GM23248 (cell line): ENCODE results near the gene CREM. TPM values are rescaled to one million over a fixed set of nuclear protein-coding genes. Genes with fewer than 3 reads are reported as not detected.
"Not testable (repeated sequence)": the region's sequence is repeated elsewhere in the genome, so short reads cannot be mapped to it uniquely, and the experiment has no call there.

Experiments
- DNase-seq: peaks from one replicate; pipeline ENCODE4 v3.0.0-alpha.2; 2015
- H2AFZ ChIP-seq: fragments of 200-600 bp; sonication (generic); 2 replicates; pipeline ENCODE4 v1.6.1; 2016; ENCODE audit warnings: antibody characterized with exemption
- H3F3A ChIP-seq: fragments of 200-600 bp; sonication (generic); 2 replicates; pipeline ENCODE4 v1.6.1; 2016; ENCODE audit warnings: mild to moderate bottlenecking, antibody characterized with exemption, mixed run types; ENCODE audit not compliant: insufficient read depth
- H3K27ac ChIP-seq: fragments of 200-600 bp; sonication (generic); 2 replicates; pipeline ENCODE4 v1.5.1; 2016; ENCODE audit warnings: mild to moderate bottlenecking
- H3K27me3 ChIP-seq: fragments of 200-600 bp; sonication (generic); replicated peaks from 2 replicates; pipeline ENCODE4 v1.6.1; 2016; ENCODE audit warnings: mild to moderate bottlenecking; ENCODE audit not compliant: insufficient read depth
- H3K36me3 ChIP-seq: fragments of 200-600 bp; sonication (generic); 2 replicates; pipeline ENCODE4 v1.6.1; 2016; ENCODE audit warnings: low read depth, mild to moderate bottlenecking
- H3K4me1 ChIP-seq: fragments of 200-600 bp; sonication (generic); 2 replicates; pipeline ENCODE4 v1.6.1; 2016; ENCODE audit warnings: mild to moderate bottlenecking; ENCODE audit not compliant: insufficient read depth
- H3K4me2 ChIP-seq: fragments of 200-600 bp; sonication (generic); one replicate; pipeline ENCODE4 v1.6.1; 2016; ENCODE audit warnings: mild to moderate bottlenecking; ENCODE audit not compliant: unreplicated experiment
- H3K4me3 ChIP-seq: fragments of 200-600 bp; sonication (generic); 2 replicates; pipeline ENCODE4 v1.5.1; 2016; ENCODE audit warnings: mild to moderate bottlenecking
- H3K79me2 ChIP-seq: fragments of 200-600 bp; sonication (generic); 2 replicates; pipeline ENCODE4 v1.6.1; 2016; ENCODE audit warnings: mild to moderate bottlenecking; ENCODE audit not compliant: insufficient read depth
- H3K9ac ChIP-seq: fragments of 200-600 bp; sonication (generic); 2 replicates; pipeline ENCODE4 v1.6.1; 2016; ENCODE audit warnings: mild to moderate bottlenecking
- H3K9me2 ChIP-seq: fragments of 200-600 bp; sonication (generic); 2 replicates; pipeline ENCODE4 v1.6.1; 2016; ENCODE audit warnings: mixed run types, mild to moderate bottlenecking, moderate library complexity; ENCODE audit not compliant: insufficient read depth
- H3K9me3 ChIP-seq: fragments of 200-600 bp; sonication (generic); one replicate; pipeline ENCODE4 v1.6.1; 2017; ENCODE audit warnings: low read depth
- H4K20me1 ChIP-seq: fragments of 200-600 bp; sonication (generic); 2 replicates; pipeline ENCODE4 v1.6.0; 2016; ENCODE audit not compliant: insufficient read depth
- EZH2 ChIP-seq: fragments of 200-600 bp; sonication (generic); IDR thresholded peaks from 2 replicates; pipeline ENCODE4 v1.6.1; 2018; ENCODE audit warnings: antibody characterized with exemption, mild to moderate bottlenecking; ENCODE audit not compliant: insufficient read depth, poor library complexity, severe bottlenecking
- EZH2phosphoT487 ChIP-seq: fragments of 200-600 bp; sonication (generic); IDR thresholded peaks from 2 replicates; pipeline ENCODE4 v1.6.1; 2018; ENCODE audit warnings: antibody characterized with exemption, moderate library complexity, mild to moderate bottlenecking, low read depth; ENCODE audit not compliant: insufficient read depth
- WGBS, 2 experiments: methylation state at CpG; one replicate each; pipeline ENCODE4 v1.1.6; 2015 to 2017; ENCODE audit warnings: low lambda C conversion rate in 2 of 2, low coverage in 1 of 2; ENCODE audit errors: missing lambda C conversion rate in 2 of 2; 5-methylcytosine and 5-hydroxymethylcytosine counted together
- in situ Hi-C: fragments of 300-500 bp; cut with MboI; formaldehyde crosslinking; loops from 2 replicates; pipeline ENCODE4 v1.15.0; 2020
- polyA plus RNA-seq: library from polyadenylated mRNA; unstranded; fragments of >200 nt; fragmentation: Nextera tagmentation; extraction: Ambion mirVana; gene quantifications from 2 replicates; pipeline ENCODE4 v1.2.1, GENCODE V29; 2016
- total RNA-seq: library from RNA; depleted of rRNA; stranded (reverse); fragments of >200 nt; shearing (Covaris generic); gene quantifications from 2 replicates; pipeline ENCODE4 v1.2.3, GENCODE V29; 2014; rRNA removed

Gene CREM
- total RNA-seq (13.3 and 14.9 TPM in 2 replicates), polyA plus RNA-seq (32.0 and 34.0 TPM in 2 replicates)

GRCh38 chr10:35126530-35127288 lies at the start of gene CREM:
Gene CREM (plus strand): TSS chr10:35126846. CDS start chr10:35137836, 10,990 bp downstream.
- H3F3A ChIP-seq: peaks cover 33% of the 10 kb centered on the region
- H3K9me3 ChIP-seq: no peaks in the 10 kb centered on the region
- DNase-seq: peak; percentile 100
- WGBS, 2 experiments: 1% methylated on average over 55 to 80 of the region's 80 CpGs
- in situ Hi-C loops: no loop called here
- TF ChIP-seq EZH2 (no peak), EZH2phosphoT487 (no peak)
- H3K4me2 ChIP-seq: peak within 1 kb of the TSS; percentile 81
- peak within 1 kb of the TSS; percentile 95 for H3K27ac ChIP-seq
- H3K79me2 ChIP-seq: peaks cover 39% of the 10 kb centered on the region
- H3K36me3 ChIP-seq: no peaks in the 10 kb centered on the region
- H3K9me2 ChIP-seq: no peaks in the 10 kb centered on the region
- H3K4me3 ChIP-seq: peak within 1 kb of the TSS; percentile 77
- H3K27me3 ChIP-seq: no peaks in the 10 kb centered on the region
- peak within 1 kb of the TSS; percentile 96 for H3K9ac ChIP-seq
- no peaks in the 10 kb centered on the region for H4K20me1 ChIP-seq
- peaks cover 12% of the 10 kb centered on the region for H3K4me1 ChIP-seq
- H2AFZ ChIP-seq: peak within 1 kb of the TSS; percentile 96

GRCh38 chr10:35079265-35079664 lies 47.4 kb upstream of the CREM start:
- Histone ChIP-seq H2AFZ (no peak overlapping the region), H3K27me3 (no peaks in the 10 kb centered on the region), H3K9me2 (no peaks in the 10 kb centered on the region), H3K9me3 (no peaks in the 10 kb centered on the region), H3K36me3 (peaks cover 16% of the 10 kb centered on the region; the same call in 1 of the 2 replicates), H3F3A (peaks cover 24% of the 10 kb centered on the region), H3K9ac (no peak overlapping the region), H4K20me1 (no peaks in the 10 kb centered on the region), H3K4me1 (peaks cover 20% of the 10 kb centered on the region), H3K27ac (peak overlapping the region; percentile 62), H3K4me3 (0 out of 2 replicates have a peak overlapping the region, but pooled peaks have one; percentile 18), H3K4me2 (peak overlapping the region; percentile 59), H3K79me2 (peaks cover 94% of the 10 kb centered on the region)
- WGBS, 2 experiments: 71 to 76% methylated on average over 4 of the region's 4 CpGs
- peak; percentile 30 for DNase-seq
- TF ChIP-seq EZH2 (no peak), EZH2phosphoT487 (no peak)
- in situ Hi-C loops: no loop called here

GRCh38 chr10:35079763-35080162 lies 46.9 kb upstream of the CREM start:
- peak; percentile 96 for DNase-seq
- Histone ChIP-seq H3K79me2 (peaks cover 94% of the 10 kb centered on the region), H3K27me3 (no peaks in the 10 kb centered on the region), H3K27ac (peak overlapping the region; percentile 62), H4K20me1 (no peaks in the 10 kb centered on the region), H3K4me2 (peak overlapping the region; percentile 61), H3K36me3 (peaks cover 16% of the 10 kb centered on the region; the same call in 1 of the 2 replicates), H3F3A (peaks cover 24% of the 10 kb centered on the region), H3K4me3 (0 out of 2 replicates have a peak overlapping the region, but pooled peaks have one; percentile 18), H2AFZ (no peak overlapping the region), H3K9me3 (no peaks in the 10 kb centered on the region), H3K9me2 (no peaks in the 10 kb centered on the region), H3K9ac (no peak overlapping the region), H3K4me1 (peaks cover 18% of the 10 kb centered on the region)
- in situ Hi-C loops: no loop called here
- TF ChIP-seq EZH2phosphoT487 (no peak), EZH2 (no peak)
- 6% methylated on average over 3 of the region's 3 CpGs for WGBS, 2 experiments

- H3K9ac ChIP-seq, H2AFZ ChIP-seq, in situ Hi-C loops, H3K4me3 ChIP-seq, H3K9me2 ChIP-seq, H3K9me3 ChIP-seq, H4K20me1 ChIP-seq, H3K27me3 ChIP-seq: not testable (repeated sequence)
- Histone ChIP-seq H3F3A (peaks cover 24% of the 10 kb centered on the region), H3K4me2 (peak overlapping the region; percentile 61), H3K36me3 (peaks cover 16% of the 10 kb centered on the region; the same call in 1 of the 2 replicates), H3K4me1 (peaks cover 18% of the 10 kb centered on the region), H3K27ac (peak overlapping the region; percentile 62), H3K79me2 (peaks cover 94% of the 10 kb centered on the region)
- WGBS, 2 experiments: 96 to 100% methylated on average over 1 of the region's 1 CpG
- peak; percentile 19 for DNase-seq
Measured at GRCh38 chr10:35080261-35080660, 46.4 kb upstream of the CREM start.
